Transverse colon (tissue), 4 donors: ENCODE results near the gene DUS3L. TPM values are rescaled to one million over a fixed set of nuclear protein-coding genes. Genes with fewer than 3 reads are reported as not detected.
"Not testable (repeated sequence)": the region's sequence is repeated elsewhere in the genome, so short reads cannot be mapped to it uniquely, and the experiment has no call there.

Experiments
- DNase-seq: peaks from one replicate; pipeline ENCODE4 v3.0.0-alpha.2; 2019
- H3K27ac ChIP-seq, 4 donors: fragments of 200-600 bp; sonication (generic); 2 replicates each; pipeline ENCODE4 v1.5.1; 2016 to 2018; ENCODE audit warnings: inconsistent platforms in 4 of 4
- H3K27me3 ChIP-seq: fragments of 200-600 bp; sonication (generic); 2 replicates; pipeline ENCODE4 v1.5.1; 2017; ENCODE audit warnings: inconsistent platforms
- H3K36me3 ChIP-seq, 4 donors: fragments of 200-600 bp; sonication (generic); 2 replicates each; pipeline ENCODE4 v1.5.1; 2017 to 2019; ENCODE audit warnings: inconsistent platforms in 4 of 4
- H3K4me1 ChIP-seq, 4 donors: fragments of 200-600 bp; sonication (generic); 2 replicates each; pipeline ENCODE4 v1.5.1; 2017 to 2020; ENCODE audit warnings: inconsistent platforms in 4 of 4
- H3K4me3 ChIP-seq, 4 donors: fragments of 200-600 bp; sonication (generic); 1 replicate in 1 of 4; 2 replicates in 3 of 4; pipeline versions ENCODE4 v1.5.1 to v1.6.1; 2017 to 2019; ENCODE audit warnings: inconsistent platforms in 4 of 4
- H3K9me3 ChIP-seq, 2 donors: fragments of 200-600 bp; sonication (generic); 2 replicates each; pipeline ENCODE4 v1.5.1; 2017 to 2019; ENCODE audit warnings: inconsistent platforms in 2 of 2
- EP300 ChIP-seq: sonication (generic); formaldehyde crosslinking; IDR thresholded peaks from one replicate; pipeline ENCODE4 v1.6.1; 2017; ENCODE audit warnings: antibody characterized with exemption, low read depth
- POLR2A ChIP-seq: fragments of 450-650 bp; IDR thresholded peaks from one replicate; pipeline ENCODE4 v1.6.1; 2016; ENCODE audit warnings: antibody characterized with exemption, mild to moderate bottlenecking, moderate library complexity
- POLR2AphosphoS5 ChIP-seq, 3 donors: sonication (generic); formaldehyde crosslinking; IDR thresholded peaks; one replicate each; pipeline ENCODE4 v1.6.1; 2016; ENCODE audit warnings: antibody characterized with exemption in 3 of 3
- WGBS, 2 donors: methylation state at CpG; one replicate each; pipeline ENCODE4 v1.1.5; 2018; ENCODE audit warnings: low coverage in 1 of 2; 5-methylcytosine and 5-hydroxymethylcytosine counted together
- in situ Hi-C, 4 donors: fragments of 200-750 bp; cut with MboI; loops; one replicate each; pipeline versions ENCODE4 v1.15.0 to v1.15.1; 2017; ENCODE audit warnings: low sequenced_read_pairs in 3 of 4, low pct_ligation_motif_present in 1 of 4, low pct_unique_long_range_greater_than_20kb in 1 of 4
- intact Hi-C: fragments of 100-400 bp; cut with DNase I; formaldehyde crosslinking; loops from one replicate; pipeline ENCODE4 v1.15.1; 2023; ENCODE audit warnings: low total_unique reads
- total RNA-seq, 4 donors: library from RNA; depleted of rRNA; stranded (reverse); fragments of >200 nt; gene quantifications; one replicate each; pipeline ENCODE4 v1.1.0, GENCODE V29; 2016
- TF ChIP-seq, protein P1 (sequence below), 5 experiments: fragments of 200-600 bp in 3 of 5; fragments of 450-650 bp in 2 of 5; sonication (generic) in 3 of 5; IDR thresholded peaks; 1 replicate in 2 of 5; 2 replicates in 3 of 5; pipeline ENCODE4 v1.5.1; 2016 to 2017; ENCODE audit warnings: antibody characterized with exemption in 5 of 5, inconsistent platforms in 3 of 5, mild to moderate bottlenecking in 2 of 5, moderate library complexity in 1 of 5

The DUS3L gene
- total RNA-seq, 4 donors from 2014 or later = 28.3 to 86.6 (median 56.6) TPM

DNA sequence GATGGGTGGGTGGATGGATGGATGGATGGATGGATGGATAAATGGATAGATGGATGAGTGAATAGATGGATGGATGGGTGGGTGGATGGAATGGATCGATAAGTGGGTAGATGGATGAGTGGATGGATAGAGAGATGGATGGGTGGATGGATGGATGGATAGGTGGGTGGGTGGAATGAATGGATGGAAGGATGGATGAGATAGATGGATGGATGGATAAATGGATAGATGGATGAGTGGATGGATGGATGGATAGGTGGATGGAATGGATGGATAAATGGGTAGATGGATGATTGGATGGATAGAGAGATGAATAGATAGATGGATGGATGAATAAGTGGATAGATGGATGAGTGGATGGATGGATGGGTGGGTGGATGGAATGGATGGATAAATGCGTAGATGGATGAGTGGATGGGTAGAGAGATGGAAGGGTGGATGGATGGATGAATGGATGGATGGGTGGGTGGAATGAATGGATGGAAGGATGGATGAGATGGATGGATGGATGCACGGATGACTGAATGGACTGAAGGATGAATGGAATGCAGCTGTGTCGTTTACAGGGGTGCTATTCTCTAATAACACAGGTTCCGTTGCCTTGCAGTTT is 28.2 kb downstream of the DUS3L start:
- Histone ChIP-seq H3K9me3 (no peaks in the 10 kb centered on the region), H3K4me1 (no peaks in the 10 kb centered on the region), H3K27me3 (peaks cover 5% of the 10 kb centered on the region), H3K4me3 (no peak overlapping the region), H3K27ac (no peak overlapping the region), H3K36me3 (no peaks in the 10 kb centered on the region)
- DNase-seq = no peak
- TF ChIP-seq, protein P1, sequence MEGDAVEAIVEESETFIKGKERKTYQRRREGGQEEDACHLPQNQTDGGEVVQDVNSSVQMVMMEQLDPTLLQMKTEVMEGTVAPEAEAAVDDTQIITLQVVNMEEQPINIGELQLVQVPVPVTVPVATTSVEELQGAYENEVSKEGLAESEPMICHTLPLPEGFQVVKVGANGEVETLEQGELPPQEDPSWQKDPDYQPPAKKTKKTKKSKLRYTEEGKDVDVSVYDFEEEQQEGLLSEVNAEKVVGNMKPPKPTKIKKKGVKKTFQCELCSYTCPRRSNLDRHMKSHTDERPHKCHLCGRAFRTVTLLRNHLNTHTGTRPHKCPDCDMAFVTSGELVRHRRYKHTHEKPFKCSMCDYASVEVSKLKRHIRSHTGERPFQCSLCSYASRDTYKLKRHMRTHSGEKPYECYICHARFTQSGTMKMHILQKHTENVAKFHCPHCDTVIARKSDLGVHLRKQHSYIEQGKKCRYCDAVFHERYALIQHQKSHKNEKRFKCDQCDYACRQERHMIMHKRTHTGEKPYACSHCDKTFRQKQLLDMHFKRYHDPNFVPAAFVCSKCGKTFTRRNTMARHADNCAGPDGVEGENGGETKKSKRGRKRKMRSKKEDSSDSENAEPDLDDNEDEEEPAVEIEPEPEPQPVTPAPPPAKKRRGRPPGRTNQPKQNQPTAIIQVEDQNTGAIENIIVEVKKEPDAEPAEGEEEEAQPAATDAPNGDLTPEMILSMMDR (IDR thresholded peaks at IDR 0.05) = no peak
- TF ChIP-seq POLR2A (no peak), EP300 (no peak), POLR2AphosphoS5 (IDR thresholded peaks at IDR 0.05) (no peak)
- intact Hi-C loops (no loop called here), in situ Hi-C loops (no loop called here)
- 88 to 89% methylated on average over 5 of the region's 5 CpGs for WGBS, 2 donors

DNA sequence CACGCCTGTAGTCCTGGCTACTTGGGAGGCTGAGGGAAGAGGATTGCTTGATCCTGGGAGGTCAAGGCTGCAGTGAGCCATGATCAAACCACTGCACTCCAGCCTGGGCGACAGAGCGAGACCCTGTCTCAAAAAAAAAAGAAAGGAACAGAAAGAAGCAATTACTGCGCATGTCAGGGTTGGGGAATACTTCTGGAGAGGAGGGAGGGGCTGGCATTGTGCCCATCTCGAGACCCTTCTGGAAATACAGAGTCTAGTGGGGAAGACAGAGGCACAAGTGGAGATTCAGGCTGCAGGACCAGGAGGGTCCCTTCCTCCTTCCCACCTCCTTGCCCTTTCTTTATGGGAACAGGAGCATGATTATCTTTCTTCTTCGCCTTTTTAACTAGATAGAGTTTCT is 37.2 kb downstream of the DUS3L start:
- H3K9me3 ChIP-seq = no peaks in the 10 kb centered on the region
- no peaks in the 10 kb centered on the region for H3K4me1 ChIP-seq
- no peaks in the 10 kb centered on the region for H3K36me3 ChIP-seq
- peaks cover 6% of the 10 kb centered on the region for H3K27me3 ChIP-seq
- no peak overlapping the region for H3K27ac ChIP-seq
- no peak overlapping the region for H3K4me3 ChIP-seq
- no peak for DNase-seq
- 60 to 64% methylated on average over 5 to 6 of the region's 6 CpGs for WGBS, 2 donors
- TF ChIP-seq, protein P1 (IDR thresholded peaks at IDR 0.05) = no peak
- TF ChIP-seq POLR2AphosphoS5 (IDR thresholded peaks at IDR 0.05) = no peak
- intact Hi-C loops = no loop called here
- in situ Hi-C loops = no loop called here

DNA sequence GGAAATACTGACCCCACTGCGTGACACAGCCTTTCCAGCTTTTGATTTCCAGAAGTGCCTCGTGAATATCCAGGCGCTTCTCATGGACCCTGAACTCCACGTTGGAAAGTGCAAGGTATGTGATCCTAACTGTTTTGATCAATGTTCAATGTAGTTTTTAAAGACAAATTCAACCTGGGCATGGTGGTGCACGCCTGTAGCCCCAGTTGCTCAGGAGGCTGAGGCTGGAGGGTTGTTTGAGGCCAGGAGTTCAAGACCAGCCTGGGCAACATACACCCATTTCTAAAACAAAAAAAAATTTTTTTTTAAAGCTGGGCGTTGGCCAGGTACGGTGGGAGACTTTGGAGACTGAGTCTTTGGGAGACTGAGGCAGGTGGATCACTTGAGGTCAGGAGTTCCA is 39.3 kb downstream of the DUS3L start:
- no peaks in the 10 kb centered on the region for H3K9me3 ChIP-seq
- in situ Hi-C loops = no loop called here
- 71% methylated on average over 7 of the region's 7 CpGs; no CpG with 5 or more reads in 1 of the 2 donors for WGBS, 2 donors

DNA sequence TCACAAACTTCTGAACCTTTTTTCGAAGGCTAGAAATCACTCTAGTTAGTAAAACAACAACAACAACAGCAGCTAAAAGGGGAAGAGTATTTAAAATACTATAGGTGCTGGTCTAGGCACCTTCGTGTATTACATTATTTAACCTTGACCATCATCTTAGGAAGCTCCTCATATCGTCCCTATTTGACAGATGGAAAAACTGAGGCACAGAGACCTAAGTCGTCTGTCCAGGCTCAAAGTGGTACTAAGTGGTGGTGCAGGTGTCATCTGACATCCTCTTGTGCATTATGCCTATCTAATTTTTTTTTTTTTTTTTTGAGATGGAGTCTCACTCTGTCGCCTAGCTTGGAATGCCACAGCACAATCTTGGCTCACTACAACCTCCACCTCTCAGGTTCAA is 41.5 kb downstream of the DUS3L start:
- no peak overlapping the region for H3K4me3 ChIP-seq
- H3K27ac ChIP-seq = no peak overlapping the region
- intact Hi-C loops = no loop called here
- no peaks in the 10 kb centered on the region for H3K4me1 ChIP-seq
- H3K9me3 ChIP-seq = no peaks in the 10 kb centered on the region
- peaks cover 10% of the 10 kb centered on the region for H3K27me3 ChIP-seq
- DNase-seq = no peak
- H3K36me3 ChIP-seq = no peaks in the 10 kb centered on the region
- in situ Hi-C loops = no loop called here
- WGBS, 2 donors = 67 to 82% methylated on average over 4 to 5 of the region's 5 CpGs
- no peak for TF ChIP-seq EP300
- no peak for TF ChIP-seq POLR2A
- TF ChIP-seq, protein P1 (IDR thresholded peaks at IDR 0.05) = no peak
- TF ChIP-seq POLR2AphosphoS5 (IDR thresholded peaks at IDR 0.05) = no peak

More for the DNA sequence above, 39.3 kb downstream of the DUS3L start:
- no peaks in the 10 kb centered on the region for H3K4me1 ChIP-seq
- intact Hi-C loops = no loop called here
- TF ChIP-seq POLR2A (no peak), EP300 (no peak)
- H3K27me3 ChIP-seq = peaks cover 6% of the 10 kb centered on the region
- H3K4me3 ChIP-seq = no peak overlapping the region
- no peaks in the 10 kb centered on the region for H3K36me3 ChIP-seq
- H3K27ac ChIP-seq = no peak overlapping the region
- no peak for DNase-seq

DNA sequence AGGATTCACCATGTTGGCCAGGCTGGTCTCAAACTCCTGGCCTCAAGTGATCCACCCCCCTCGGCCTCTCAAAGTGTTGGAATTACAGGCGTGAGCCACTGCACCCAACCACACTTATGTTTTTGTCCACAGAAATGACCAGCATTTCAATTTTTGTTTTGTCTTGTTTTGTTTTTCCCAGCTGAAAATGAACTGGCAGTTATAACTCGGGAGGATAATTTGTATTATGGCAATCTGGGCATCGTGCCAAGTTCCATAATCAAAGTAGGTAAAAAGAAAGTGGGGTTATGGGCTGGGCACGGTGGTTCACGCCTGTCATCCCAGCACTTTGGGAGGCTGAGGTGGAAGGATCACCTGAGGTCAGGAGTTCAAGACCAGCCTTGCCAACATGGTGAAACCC is 42.0 kb downstream of the DUS3L start:
- H3K27ac ChIP-seq, H3K4me3 ChIP-seq, DNase-seq, intact Hi-C loops, H3K9me3 ChIP-seq, H3K4me1 ChIP-seq, H3K36me3 ChIP-seq, H3K27me3 ChIP-seq, in situ Hi-C loops: not testable (repeated sequence)
- WGBS, 2 donors = 32 to 34% methylated on average over 6 of the region's 6 CpGs

DNA sequence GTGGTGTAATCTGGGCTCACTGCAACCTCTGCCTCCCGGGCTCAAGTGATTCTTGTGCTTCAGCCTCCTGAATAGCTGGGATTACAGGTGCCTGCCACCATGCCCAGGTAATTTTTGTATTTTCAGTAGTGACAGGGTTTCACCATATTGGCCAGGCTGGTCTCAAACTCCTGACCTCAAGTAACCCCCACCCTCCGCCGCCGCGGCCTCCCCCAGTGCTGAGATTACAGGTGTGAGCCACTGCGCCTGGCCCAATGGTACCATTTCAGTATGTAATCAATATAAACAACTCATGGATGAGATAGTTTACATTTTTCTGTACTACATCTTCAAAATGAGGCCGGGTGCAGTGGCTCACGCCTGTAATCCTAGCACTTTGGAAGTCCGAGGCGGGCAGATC is 46.0 kb downstream of the DUS3L start:
- H3K36me3 ChIP-seq, in situ Hi-C loops, DNase-seq, H3K9me3 ChIP-seq, H3K27ac ChIP-seq, H3K4me1 ChIP-seq, H3K27me3 ChIP-seq, intact Hi-C loops, H3K4me3 ChIP-seq: not testable (repeated sequence)
- WGBS, 2 donors = 74 to 80% methylated on average over 3 to 9 of the region's 10 CpGs
